ENCODE data around the gene KIF6. TPM values are rescaled to one million over a fixed set of nuclear protein-coding genes. Genes with fewer than 3 reads are reported as not detected.

Gene KIF6
- total RNA-seq, 4 donors from 2014 or later, result 0.26 to 1.8 (median 1.6) TPM; not detected in 1

- Histone ChIP-seq H3K27ac (no peak overlapping the region), H3K4me3 (no peak overlapping the region), H3K36me3 (no peaks in the 10 kb centered on the region), H3K4me1 (no peaks in the 10 kb centered on the region), H3K9me3 (no peaks in the 10 kb centered on the region), H3K27me3 (no peaks in the 10 kb centered on the region)
- no peak for TF ChIP-seq POLR2A (IDR thresholded peaks at IDR 0.05)
- TF ChIP-seq CTCF (IDR thresholded peaks at IDR 0.05), result no peak
- intact Hi-C loops (cut with DNase I; ENCODE audit: low total_unique reads), result no loop called here
- no peak for DNase-seq
Observed at GRCh38 chr6:39707962-39708683, 17.1 kb downstream of the KIF6 start.

GRCh38 chr6:39706819-39707335 is 18.3 kb downstream of the KIF6 start:
- no peak for DNase-seq
- H3K4me3 ChIP-seq, result no peak overlapping the region
- H3K36me3 ChIP-seq, result no peaks in the 10 kb centered on the region
- intact Hi-C loops (cut with DNase I; ENCODE audit: low total_unique reads), result no loop called here
- no peaks in the 10 kb centered on the region for H3K4me1 ChIP-seq
- no peak overlapping the region for H3K27ac ChIP-seq
- no peaks in the 10 kb centered on the region for H3K27me3 ChIP-seq
- TF ChIP-seq CTCF (IDR thresholded peaks at IDR 0.05), result no peak
- TF ChIP-seq POLR2A (IDR thresholded peaks at IDR 0.05), result no peak
- H3K9me3 ChIP-seq, result no peaks in the 10 kb centered on the region

GRCh38 chr6:39702265-39702664 is 22.9 kb downstream of the KIF6 start:
- no peak for DNase-seq
- TF ChIP-seq CTCF (IDR thresholded peaks at IDR 0.05), result no peak
- no peak for TF ChIP-seq POLR2A (IDR thresholded peaks at IDR 0.05)
- H3K9me3 ChIP-seq, result no peaks in the 10 kb centered on the region

GRCh38 chr6:39700362-39700761 is 24.8 kb downstream of the KIF6 start:
- H3K27me3 ChIP-seq, result no peaks in the 10 kb centered on the region
- TF ChIP-seq CTCF (IDR thresholded peaks at IDR 0.05) (no peak), POLR2A (IDR thresholded peaks at IDR 0.05) (no peak)
- no peaks in the 10 kb centered on the region for H3K9me3 ChIP-seq
- H3K36me3 ChIP-seq, result no peaks in the 10 kb centered on the region
- H3K27ac ChIP-seq, result no peak overlapping the region
- no peaks in the 10 kb centered on the region for H3K4me1 ChIP-seq
- intact Hi-C loops (cut with DNase I; ENCODE audit: low total_unique reads), result no loop called here
- DNase-seq, result no peak
- no peak overlapping the region for H3K4me3 ChIP-seq

More at GRCh38 chr6:39702265-39702664, 22.9 kb downstream of the KIF6 start:
- intact Hi-C loops (cut with DNase I; ENCODE audit: low total_unique reads), result no loop called here
- Histone ChIP-seq H3K4me3 (no peak overlapping the region), H3K27ac (no peak overlapping the region), H3K27me3 (no peaks in the 10 kb centered on the region), H3K36me3 (no peaks in the 10 kb centered on the region), H3K4me1 (no peaks in the 10 kb centered on the region)

GRCh38 chr6:39698789-39699188 is 26.4 kb downstream of the KIF6 start:
- Histone ChIP-seq H3K27me3 (no peaks in the 10 kb centered on the region), H3K36me3 (no peaks in the 10 kb centered on the region), H3K9me3 (no peaks in the 10 kb centered on the region), H3K27ac (no peak overlapping the region), H3K4me3 (no peak overlapping the region), H3K4me1 (no peaks in the 10 kb centered on the region)
- DNase-seq, result no peak
- TF ChIP-seq POLR2A (IDR thresholded peaks at IDR 0.05), result no peak
- TF ChIP-seq CTCF (IDR thresholded peaks at IDR 0.05), result no peak
- intact Hi-C loops (cut with DNase I; ENCODE audit: low total_unique reads), result no loop called here

Data from uterus (tissue), 4 donors.